ENCODE data around the gene GGACT. TPM values are rescaled to one million over a fixed set of nuclear protein-coding genes. Genes with fewer than 3 reads are reported as not detected.

The GGACT gene
- total RNA-seq, 1 experiment from 2014 or later, result 0.97 TPM

- no peaks in the 10 kb centered on the region for H3K27me3 ChIP-seq
- no peak overlapping the region for H3K4me3 ChIP-seq
- H3K4me1 ChIP-seq, result no peaks in the 10 kb centered on the region
- no peak overlapping the region for H3K27ac ChIP-seq
- H3K9me3 ChIP-seq (replicated peaks), result no peaks in the 10 kb centered on the region
- no peak for DNase-seq
- H3K36me3 ChIP-seq, result no peaks in the 10 kb centered on the region
Measured at GRCh38 chr13:100511466-100511865, 77.1 kb downstream of the GGACT start.

DNA sequence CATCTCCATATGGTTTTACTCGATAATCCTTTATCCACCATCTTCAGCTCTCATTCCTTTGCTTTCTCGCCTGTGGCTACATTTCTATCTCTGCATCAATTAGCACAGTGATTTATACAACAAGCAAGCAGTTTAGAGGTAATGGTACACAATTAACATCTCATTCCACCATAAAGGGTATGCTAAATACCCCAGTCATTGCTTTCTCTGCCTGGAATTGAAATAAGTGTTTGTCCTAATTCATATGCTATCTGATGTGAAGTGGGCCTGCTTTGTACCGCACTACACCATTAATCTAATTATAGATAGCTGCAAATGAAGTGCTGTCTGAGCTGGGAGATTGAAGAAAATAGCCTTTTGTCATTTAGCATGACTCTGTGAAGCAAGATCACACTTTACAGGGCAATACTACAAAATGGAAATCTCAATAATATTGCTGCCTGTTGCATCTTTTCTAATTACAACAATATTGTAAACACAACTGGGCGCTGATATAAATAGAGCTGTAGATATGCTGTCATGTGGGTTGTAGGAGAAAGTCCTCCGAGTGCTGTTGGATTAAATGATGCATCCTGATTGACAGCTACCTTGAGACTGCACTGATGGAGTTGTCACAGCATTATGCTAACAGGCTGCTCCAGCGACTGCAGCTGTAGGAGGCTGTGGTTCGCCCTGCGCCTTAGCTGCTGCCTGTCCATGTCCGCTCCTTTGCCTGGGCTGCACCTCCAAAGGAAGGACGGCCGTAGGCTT, 78.2 kb downstream of the GGACT start:
- Histone ChIP-seq H3K4me1 (no peaks in the 10 kb centered on the region), H3K27ac (no peak overlapping the region)
- DNase-seq, result no peak

GRCh38 chr13:100508996-100509395, 79.6 kb downstream of the GGACT start:
- no peak for DNase-seq
- Histone ChIP-seq H3K36me3 (no peaks in the 10 kb centered on the region), H3K27ac (no peak overlapping the region), H3K4me3 (no peak overlapping the region), H3K4me1 (no peaks in the 10 kb centered on the region), H3K9me3 (replicated peaks) (no peaks in the 10 kb centered on the region), H3K27me3 (no peaks in the 10 kb centered on the region)

More for the DNA sequence above, 78.2 kb downstream of the GGACT start:
- H3K36me3 ChIP-seq, result no peaks in the 10 kb centered on the region
- H3K27me3 ChIP-seq, result no peaks in the 10 kb centered on the region
- no peaks in the 10 kb centered on the region for H3K9me3 ChIP-seq (replicated peaks)
- H3K4me3 ChIP-seq, result no peak overlapping the region

DNA sequence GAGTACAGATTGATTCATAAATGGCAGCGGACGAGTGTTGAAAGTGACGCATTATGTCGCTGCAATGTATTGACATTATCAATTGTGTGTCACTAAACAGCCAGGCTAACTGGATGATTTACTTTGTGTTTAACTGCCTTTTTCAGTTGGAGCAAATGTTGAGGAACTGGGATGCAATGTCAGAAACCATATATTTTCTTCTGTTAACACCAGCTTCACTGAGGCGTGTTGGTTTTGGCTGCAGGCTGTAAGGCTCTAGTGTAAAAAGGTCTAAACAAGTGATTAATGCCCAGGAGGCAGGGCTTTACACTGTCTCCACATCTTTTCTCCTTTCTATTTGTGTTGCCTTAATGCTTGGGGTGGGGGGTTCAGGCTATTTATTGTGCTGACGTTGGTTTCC, 80.1 kb downstream of the GGACT start:
- no peaks in the 10 kb centered on the region for H3K36me3 ChIP-seq
- no peak overlapping the region for H3K27ac ChIP-seq
- no peaks in the 10 kb centered on the region for H3K27me3 ChIP-seq
- no peaks in the 10 kb centered on the region for H3K9me3 ChIP-seq (replicated peaks)
- H3K4me3 ChIP-seq, result no peak overlapping the region
- no peaks in the 10 kb centered on the region for H3K4me1 ChIP-seq
- DNase-seq, result no peak

DNA sequence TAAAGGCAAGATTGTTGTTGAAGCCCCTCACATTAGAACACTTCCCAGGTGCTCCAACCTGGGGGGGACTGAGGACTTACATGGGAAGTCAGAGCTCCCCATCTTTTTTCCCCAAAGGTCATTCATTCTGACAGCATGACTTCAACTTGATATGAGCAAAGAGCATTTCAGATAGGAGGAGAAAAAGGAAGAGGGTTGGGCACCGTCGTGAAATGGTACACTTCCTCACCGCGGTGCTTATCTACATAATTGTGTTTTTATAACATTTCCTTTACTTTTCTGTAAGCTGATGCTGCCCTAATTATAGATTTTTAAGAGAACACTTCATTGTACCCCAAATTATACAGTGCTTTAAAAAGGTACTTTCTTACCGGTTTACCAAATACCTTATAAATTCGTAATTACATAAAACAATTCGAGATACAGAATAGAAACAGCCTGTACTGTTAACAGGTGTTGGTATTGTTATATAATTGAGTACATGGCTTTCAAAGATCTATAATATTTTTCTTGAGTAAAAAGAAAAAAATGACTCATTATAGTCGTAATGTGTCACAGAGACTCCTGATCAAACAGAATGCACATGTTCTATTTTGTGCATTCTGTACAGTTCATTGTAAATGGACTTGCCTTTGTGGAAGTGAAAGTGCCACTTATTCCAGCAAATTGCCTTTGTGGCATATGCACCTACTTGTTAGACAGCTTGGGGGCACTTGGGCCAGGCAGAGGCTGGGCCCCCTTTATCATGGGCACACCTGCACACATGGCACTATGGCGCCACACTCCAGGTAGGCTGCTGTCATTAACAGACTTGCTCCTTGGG, 81.8 kb downstream of the GGACT start:
- no peaks in the 10 kb centered on the region for H3K9me3 ChIP-seq (replicated peaks)
- no peak overlapping the region for H3K4me3 ChIP-seq
- H3K4me1 ChIP-seq, result no peaks in the 10 kb centered on the region
- DNase-seq, result no peak
- no peaks in the 10 kb centered on the region for H3K27me3 ChIP-seq
- no peak overlapping the region for H3K27ac ChIP-seq
- no peaks in the 10 kb centered on the region for H3K36me3 ChIP-seq

GRCh38 chr13:100506154-100506553, 82.4 kb downstream of the GGACT start:
- Histone ChIP-seq H3K36me3 (no peaks in the 10 kb centered on the region), H3K9me3 (replicated peaks) (no peaks in the 10 kb centered on the region), H3K4me3 (no peak overlapping the region), H3K27ac (no peak overlapping the region), H3K4me1 (no peaks in the 10 kb centered on the region), H3K27me3 (no peaks in the 10 kb centered on the region)
- no peak for DNase-seq

- Histone ChIP-seq H3K36me3 (no peaks in the 10 kb centered on the region), H3K4me3 (no peak overlapping the region), H3K9me3 (replicated peaks) (no peaks in the 10 kb centered on the region), H3K27me3 (no peaks in the 10 kb centered on the region), H3K27ac (no peak overlapping the region), H3K4me1 (peaks cover 15% of the 10 kb centered on the region)
- DNase-seq, result no peak
Measured at GRCh38 chr13:100503622-100504021, 85.0 kb downstream of the GGACT start.

- DNase-seq, result no peak
Measured at GRCh38 chr13:100502446-100502845, 86.1 kb downstream of the GGACT start.

GRCh38 chr13:100497389-100497788, 91.2 kb downstream of the GGACT start:
- Histone ChIP-seq H3K27me3 (no peaks in the 10 kb centered on the region), H3K36me3 (no peaks in the 10 kb centered on the region), H3K27ac (peak overlapping the region; percentile 88), H3K4me3 (no peak overlapping the region), H3K4me1 (peaks cover 41% of the 10 kb centered on the region), H3K9me3 (replicated peaks) (no peaks in the 10 kb centered on the region)
- peak; percentile 83 to 87 for DNase-seq

More at GRCh38 chr13:100502446-100502845, 86.1 kb downstream of the GGACT start:
- Histone ChIP-seq H3K9me3 (replicated peaks) (no peaks in the 10 kb centered on the region), H3K27me3 (no peaks in the 10 kb centered on the region), H3K36me3 (no peaks in the 10 kb centered on the region), H3K27ac (no peak overlapping the region), H3K4me3 (no peak overlapping the region), H3K4me1 (peaks cover 27% of the 10 kb centered on the region)

GRCh38 chr13:100495455-100495854, 93.1 kb downstream of the GGACT start:
- DNase-seq, result peak in 1 of 2 experiments; percentile 28
- no peaks in the 10 kb centered on the region for H3K9me3 ChIP-seq (replicated peaks)
- no peaks in the 10 kb centered on the region for H3K27me3 ChIP-seq
- H3K4me1 ChIP-seq, result peaks cover 58% of the 10 kb centered on the region
- H3K36me3 ChIP-seq, result no peaks in the 10 kb centered on the region
- no peak overlapping the region for H3K27ac ChIP-seq
- no peak overlapping the region for H3K4me3 ChIP-seq

DNA sequence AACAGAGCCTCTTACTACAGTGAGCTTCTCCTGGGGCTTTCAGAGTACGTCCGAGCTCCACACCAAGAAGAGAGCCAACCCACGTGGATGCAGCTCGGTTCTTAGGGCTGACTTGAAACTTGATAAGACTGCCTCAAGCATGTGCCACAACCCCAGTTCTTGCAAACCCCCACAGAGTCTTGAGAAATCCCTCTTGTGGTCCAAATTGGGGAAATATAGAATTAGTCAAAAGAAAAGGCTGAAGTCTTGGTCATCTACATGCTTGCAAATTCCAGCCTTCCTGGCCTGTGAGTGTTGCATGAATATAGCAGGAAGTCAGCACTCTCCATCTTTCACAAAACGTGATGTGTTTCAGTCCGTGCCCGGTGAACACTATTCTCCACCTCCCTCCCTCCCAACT, 95.2 kb downstream of the GGACT start:
- no peaks in the 10 kb centered on the region for H3K27me3 ChIP-seq
- peaks cover 46% of the 10 kb centered on the region for H3K4me1 ChIP-seq
- no peak overlapping the region for H3K27ac ChIP-seq
- no peak overlapping the region for H3K4me3 ChIP-seq
- no peaks in the 10 kb centered on the region for H3K9me3 ChIP-seq (replicated peaks)
- H3K36me3 ChIP-seq, result no peaks in the 10 kb centered on the region
- no peak for DNase-seq

- peaks cover 28% of the 10 kb centered on the region; the same call in 1 of the 2 replicates for H3K4me1 ChIP-seq
- DNase-seq, result peak; percentile 12 to 50
- no peaks in the 10 kb centered on the region for H3K36me3 ChIP-seq
- no peaks in the 10 kb centered on the region for H3K9me3 ChIP-seq (replicated peaks)
- no peaks in the 10 kb centered on the region for H3K27me3 ChIP-seq
- H3K27ac ChIP-seq, result peak overlapping the region; percentile 26
- no peak overlapping the region for H3K4me3 ChIP-seq
Measured at GRCh38 chr13:100491164-100491842, 97.3 kb downstream of the GGACT start.

- Histone ChIP-seq H3K9me3 (replicated peaks) (no peaks in the 10 kb centered on the region), H3K4me1 (peaks cover 27% of the 10 kb centered on the region; the same call in 1 of the 2 replicates), H3K36me3 (no peaks in the 10 kb centered on the region), H3K4me3 (no peak overlapping the region), H3K27me3 (no peaks in the 10 kb centered on the region), H3K27ac (peak overlapping the region; percentile 26)
- DNase-seq, result peak; percentile 52 to 68
Measured at GRCh38 chr13:100490692-100491091, 97.9 kb downstream of the GGACT start.

DNA sequence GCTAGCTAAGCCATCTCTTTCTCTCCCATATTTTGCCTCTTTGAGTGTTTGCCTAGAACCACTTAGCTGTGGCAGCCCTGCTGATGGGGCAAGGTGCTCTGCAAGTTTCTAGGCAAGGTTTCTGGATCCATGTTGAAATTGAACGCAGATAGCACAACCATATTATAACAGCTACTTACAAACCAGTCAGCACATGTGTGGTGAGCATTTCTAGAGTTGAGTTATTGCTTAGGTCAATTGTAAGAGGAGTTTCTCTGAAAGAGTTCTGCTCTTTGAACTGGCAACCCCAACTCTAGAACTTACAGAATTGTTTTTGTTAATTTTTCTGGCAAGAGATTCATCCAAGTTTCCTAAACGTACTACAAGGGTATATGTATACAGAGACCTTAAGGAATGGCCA, 103.3 kb downstream of the GGACT start:
- Histone ChIP-seq H3K4me1 (peaks cover 6% of the 10 kb centered on the region; the same call in 1 of the 2 replicates), H3K36me3 (no peaks in the 10 kb centered on the region), H3K9me3 (replicated peaks) (no peaks in the 10 kb centered on the region), H3K4me3 (no peak overlapping the region), H3K27ac (no peak overlapping the region), H3K27me3 (no peaks in the 10 kb centered on the region)
- no peak for DNase-seq

- H3K4me1 ChIP-seq, result 0 out of 2 replicates have a peak, but pooled peaks cover 3% of the 10 kb centered on the region
- DNase-seq, result no peak
- H3K4me3 ChIP-seq, result no peak overlapping the region
Measured at GRCh38 chr13:100484702-100485101, 103.9 kb downstream of the GGACT start.

More at GRCh38 chr13:100484702-100485101, 103.9 kb downstream of the GGACT start:
- Histone ChIP-seq H3K27ac (no peak overlapping the region; the same call in 1 of the 2 replicates), H3K9me3 (replicated peaks) (no peaks in the 10 kb centered on the region), H3K27me3 (no peaks in the 10 kb centered on the region), H3K36me3 (no peaks in the 10 kb centered on the region)

Measured in SJCRH30 (cell line).